ENCODE results near the gene IFNLR1. TPM values are rescaled to one million over a fixed set of nuclear protein-coding genes. Genes with fewer than 3 reads are reported as not detected.

Gene IFNLR1
- total RNA-seq, 2 experiments from 2014 or later: 1.2 to 1.3 TPM

DNA sequence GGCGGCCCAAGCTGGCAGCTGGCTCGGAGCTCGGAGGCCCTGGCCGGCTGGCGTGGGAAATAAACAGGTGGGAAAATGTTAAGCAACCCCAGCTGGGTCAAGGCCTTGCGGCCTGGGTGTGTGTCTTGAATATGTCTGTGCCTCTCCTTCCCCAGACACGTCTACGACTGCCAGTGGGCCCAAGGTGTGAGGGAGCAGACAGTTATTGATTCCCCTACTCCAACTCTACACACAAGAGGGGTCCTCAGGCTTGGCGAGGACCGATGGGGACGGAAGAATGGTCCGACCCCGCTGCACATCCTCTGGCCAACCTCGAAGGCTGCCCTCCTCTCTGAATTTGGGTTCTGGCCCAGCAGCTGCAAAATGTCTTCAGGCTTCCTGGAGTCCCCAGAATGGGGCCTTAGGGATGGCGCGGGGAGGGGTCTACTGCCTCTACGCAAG is 46.3 kb downstream of the IFNLR1 start:
- ChIA-PET CTCF (interaction anchor here (1.2 kb wide), 1 partner anchor 10 kb away, joined by 3 read pairs; no protein-coding TSS in a partner anchor), POLR2A (no interaction called here)
- no peaks in the 10 kb centered on the region for H3K36me3 Mint-ChIP-seq (ENCODE audit: low read depth)
- no peaks in the 10 kb centered on the region for H3K4me1 ChIP-seq (ENCODE audit: insufficient read depth, low read length)
- no peak overlapping the region for H3K4me3 Mint-ChIP-seq
- intact Hi-C loops (cut with DNase I, micrococcal nuclease): no loop called here
- H3K27me3 ChIP-seq (ENCODE audit: control insufficient read depth in 1 of 2, insufficient read depth in 2 of 2, low read length in 2 of 2): peaks cover 0 to 2% of the 10 kb centered on the region in 2 experiments
- no peak overlapping the region for H3K4me3 ChIP-seq (ENCODE audit: low read length)
- no peak overlapping the region for H3K27ac ChIP-seq (ENCODE audit: low read depth in 1 of 2, low read length in 2 of 2)
- DNase-seq (no peak), ATAC-seq (ENCODE audit: poor library complexity) (no peak)
- H3K27me3 Mint-ChIP-seq: peaks cover 20% of the 10 kb centered on the region
- no peak overlapping the region for H3K27ac Mint-ChIP-seq
- peaks cover 0 to 8% of the 10 kb centered on the region in 2 experiments for H3K9me3 ChIP-seq (ENCODE audit: control insufficient read depth in 1 of 2, insufficient read depth in 1 of 2, low read length in 2 of 2)
- no peaks in the 10 kb centered on the region for H3K4me1 Mint-ChIP-seq (ENCODE audit: low read depth)
- no peaks in the 10 kb centered on the region for H3K9me3 Mint-ChIP-seq
- no peaks in the 10 kb centered on the region for H3K36me3 ChIP-seq (ENCODE audit: insufficient read depth, low read length)
- TF ChIP-seq, protein P1, sequence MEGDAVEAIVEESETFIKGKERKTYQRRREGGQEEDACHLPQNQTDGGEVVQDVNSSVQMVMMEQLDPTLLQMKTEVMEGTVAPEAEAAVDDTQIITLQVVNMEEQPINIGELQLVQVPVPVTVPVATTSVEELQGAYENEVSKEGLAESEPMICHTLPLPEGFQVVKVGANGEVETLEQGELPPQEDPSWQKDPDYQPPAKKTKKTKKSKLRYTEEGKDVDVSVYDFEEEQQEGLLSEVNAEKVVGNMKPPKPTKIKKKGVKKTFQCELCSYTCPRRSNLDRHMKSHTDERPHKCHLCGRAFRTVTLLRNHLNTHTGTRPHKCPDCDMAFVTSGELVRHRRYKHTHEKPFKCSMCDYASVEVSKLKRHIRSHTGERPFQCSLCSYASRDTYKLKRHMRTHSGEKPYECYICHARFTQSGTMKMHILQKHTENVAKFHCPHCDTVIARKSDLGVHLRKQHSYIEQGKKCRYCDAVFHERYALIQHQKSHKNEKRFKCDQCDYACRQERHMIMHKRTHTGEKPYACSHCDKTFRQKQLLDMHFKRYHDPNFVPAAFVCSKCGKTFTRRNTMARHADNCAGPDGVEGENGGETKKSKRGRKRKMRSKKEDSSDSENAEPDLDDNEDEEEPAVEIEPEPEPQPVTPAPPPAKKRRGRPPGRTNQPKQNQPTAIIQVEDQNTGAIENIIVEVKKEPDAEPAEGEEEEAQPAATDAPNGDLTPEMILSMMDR (IDR thresholded peaks at IDR 0.05): no peak

DNA sequence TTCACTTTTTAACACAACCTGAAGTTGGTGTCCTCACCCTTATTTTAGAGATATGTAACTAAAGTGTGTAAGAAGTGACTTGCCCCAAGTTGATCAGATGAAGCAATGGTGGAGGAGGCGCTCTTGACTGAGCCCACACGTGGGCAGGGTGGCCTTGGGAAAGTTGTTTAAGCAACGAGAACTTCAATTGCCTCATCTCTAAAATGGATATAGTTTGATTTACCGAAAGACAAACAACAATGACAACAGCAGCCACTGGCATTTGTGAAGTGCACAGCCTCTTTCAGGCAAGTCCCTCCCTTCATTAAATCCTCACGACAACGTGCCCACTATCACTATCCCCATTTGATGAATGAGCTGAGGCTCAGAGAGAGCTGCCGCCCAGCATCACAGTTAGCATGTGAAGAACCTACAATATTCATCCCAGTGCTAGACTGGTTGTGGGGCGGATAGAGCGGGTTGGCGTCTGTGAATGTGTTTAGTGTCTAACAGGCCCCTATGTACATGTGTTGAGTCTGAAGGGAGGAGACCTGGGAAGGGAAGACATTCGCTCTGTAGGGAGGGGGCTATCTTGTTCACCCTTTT is 47.2 kb downstream of the IFNLR1 start:
- Histone ChIP-seq H3K9me3 (ENCODE audit: control insufficient read depth in 1 of 2, insufficient read depth in 1 of 2, low read length in 2 of 2) (peaks cover 0 to 8% of the 10 kb centered on the region in 2 experiments), H3K36me3 (ENCODE audit: insufficient read depth, low read length) (no peaks in the 10 kb centered on the region), H3K4me1 (ENCODE audit: insufficient read depth, low read length) (no peaks in the 10 kb centered on the region), H3K4me3 (ENCODE audit: low read length) (no peak overlapping the region), H3K27ac (ENCODE audit: low read depth in 1 of 2, low read length in 2 of 2) (no peak overlapping the region), H3K27me3 (ENCODE audit: control insufficient read depth in 1 of 2, insufficient read depth in 2 of 2, low read length in 2 of 2) (peaks cover 0 to 2% of the 10 kb centered on the region in 2 experiments)
- TF ChIP-seq, protein P1 (IDR thresholded peaks at IDR 0.05): no peak
- intact Hi-C loops (cut with DNase I, micrococcal nuclease): no loop called here
- H3K36me3 Mint-ChIP-seq (ENCODE audit: low read depth): no peaks in the 10 kb centered on the region
- POLR2A ChIA-PET: no interaction called here
- peaks cover 20% of the 10 kb centered on the region for H3K27me3 Mint-ChIP-seq
- H3K9me3 Mint-ChIP-seq: no peaks in the 10 kb centered on the region
- H3K4me3 Mint-ChIP-seq: no peak overlapping the region
- no peaks in the 10 kb centered on the region for H3K4me1 Mint-ChIP-seq (ENCODE audit: low read depth)
- no peak overlapping the region for H3K27ac Mint-ChIP-seq
- ATAC-seq (ENCODE audit: poor library complexity) (no peak), DNase-seq (no peak)
- CTCF ChIA-PET: interaction anchor here (1.2 kb wide), 1 partner anchor 11 kb away, joined by 3 read pairs; no protein-coding TSS in a partner anchor

DNA sequence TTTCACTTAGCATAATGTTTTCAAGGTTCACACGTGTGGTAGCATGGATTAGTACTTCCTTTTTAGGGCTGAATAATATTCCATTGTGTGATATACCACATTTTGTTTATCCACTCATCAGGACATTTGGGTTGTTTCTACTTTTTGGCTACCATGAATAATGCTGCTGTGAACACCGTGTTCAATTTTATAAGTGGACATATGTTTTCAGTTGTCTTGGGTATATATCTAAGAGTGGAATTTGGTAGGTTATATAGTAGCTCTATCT is 47.9 kb downstream of the IFNLR1 start:
- H3K36me3 ChIP-seq (ENCODE audit: insufficient read depth, low read length): no peaks in the 10 kb centered on the region
- no peak for ATAC-seq (ENCODE audit: poor library complexity)
- Mint-ChIP-seq H3K4me1 (ENCODE audit: low read depth) (no peaks in the 10 kb centered on the region), H3K36me3 (ENCODE audit: low read depth) (no peaks in the 10 kb centered on the region), H3K9me3 (no peaks in the 10 kb centered on the region), H3K4me3 (no peak overlapping the region), H3K27ac (no peak overlapping the region), H3K27me3 (peaks cover 16% of the 10 kb centered on the region)
- no peaks in the 10 kb centered on the region for H3K4me1 ChIP-seq (ENCODE audit: insufficient read depth, low read length)
- H3K27me3 ChIP-seq (ENCODE audit: control insufficient read depth in 1 of 2, insufficient read depth in 2 of 2, low read length in 2 of 2): peaks cover 0 to 2% of the 10 kb centered on the region in 2 experiments
- intact Hi-C loops (cut with DNase I, micrococcal nuclease): no loop called here
- ChIA-PET CTCF (interaction anchor here (1.0 kb wide), 1 partner anchor 11 kb away, joined by 4 read pairs; no protein-coding TSS in a partner anchor), POLR2A (no interaction called here)
- H3K27ac ChIP-seq (ENCODE audit: low read depth in 1 of 2, low read length in 2 of 2): no peak overlapping the region
- H3K9me3 ChIP-seq (ENCODE audit: control insufficient read depth in 1 of 2, insufficient read depth in 1 of 2, low read length in 2 of 2): peaks cover 0 to 8% of the 10 kb centered on the region in 2 experiments
- no peak overlapping the region for H3K4me3 ChIP-seq (ENCODE audit: low read length)
- DNase-seq: no peak
- TF ChIP-seq, protein P1 (IDR thresholded peaks at IDR 0.05): no peak
